HepG2 (cell line): ENCODE measurements around the gene COQ8A. TPM values are rescaled to one million over a fixed set of nuclear protein-coding genes. Genes with fewer than 3 reads are reported as not detected.

ENCODE experiments used
- ATAC-seq: fragments of 200-7000 bp; cut with Tn5 transposase; 3 replicates; pipeline ENCODE4 v1.9.1; 2020; ENCODE audit warnings: mild to moderate bottlenecking, moderate library complexity
- BruUV-seq: library from RNA; stranded (reverse); fragments of 400-500 nt; replicated peaks from 2 replicates; lab custom pipeline; 2021; lab: Mats Ljungman, UMichigan
- CTCF ChIA-PET: fragments of 300-600 bp; formaldehyde crosslinking; extraction: SDS; loops from one replicate; lab custom pipeline; 2021; ENCODE audit warnings: low total read pairs, inconsistent platforms, low intra/inter-chr PET ratio; lab: Yijun Ruan, JAX
- POLR2A ChIA-PET: fragments of 350-600 bp; sonication (Branson Sonifier 250); formaldehyde crosslinking; loops from one replicate; lab custom pipeline; 2020; ENCODE audit warnings: antibody characterized with exemption, inconsistent platforms; lab: Yijun Ruan, JAX
- DNase-seq: peaks from one replicate; pipeline ENCODE4 v3.0.0-alpha.2; 2015; ENCODE audit warnings: low spot score
- FAIRE-seq: peaks from 3 replicates; lab custom pipeline; 2011; peaks lifted over from hg19 to GRCh38; lab: Jason Lieb, UNC
- H2AFZ ChIP-seq: one replicate; pipeline ENCODE4 v1.6.1; 2011; ENCODE audit warnings: low read length, inconsistent platforms
- H3K27ac ChIP-seq: fragments of 300-600 bp; 3 replicates; pipeline ENCODE4 v1.8.0; 2011; ENCODE audit warnings: mixed run types, mild to moderate bottlenecking, mixed read lengths, low read length, inconsistent platforms; ENCODE audit not compliant: insufficient read depth; ENCODE audit errors: extremely low read length
- H3K27me3 ChIP-seq, 2 experiments: fragments of 200-600 bp in 1 of 2; 2 replicates in 1 of 2; 3 replicates in 1 of 2; pipeline versions ENCODE4 v1.6.0 to v1.8.0; 2011; ENCODE audit warnings: low read length in 2 of 2, mild to moderate bottlenecking in 2 of 2, moderate library complexity in 2 of 2, inconsistent platforms in 1 of 2; ENCODE audit not compliant: insufficient read depth in 2 of 2, control insufficient read depth in 1 of 2
- H3K36me3 ChIP-seq, 2 experiments: fragments of 200-600 bp in 1 of 2; replicated peaks in 1 of 2; 2 replicates in 1 of 2; 3 replicates in 1 of 2; pipeline versions ENCODE4 v1.5.1 to v1.8.0; 2011; ENCODE audit warnings: low read length in 2 of 2, inconsistent platforms in 1 of 2; ENCODE audit not compliant: insufficient read depth in 2 of 2, control insufficient read depth in 1 of 2
- H3K4me1 ChIP-seq: 2 replicates; pipeline ENCODE4 v1.5.1; 2012; ENCODE audit warnings: low read length, inconsistent platforms; ENCODE audit not compliant: insufficient read depth
- H3K4me2 ChIP-seq: 2 replicates; pipeline ENCODE4 v1.6.0; 2011; ENCODE audit warnings: low read depth, low read length, inconsistent platforms
- H3K4me3 ChIP-seq, 3 experiments: fragments of 200-600 bp in 1 of 3; sonication (generic), shearing (Covaris generic) in 1 of 3; replicated peaks in 1 of 3; 2 replicates each; pipeline ENCODE4 v1.5.1; 2011 to 2016; ENCODE audit warnings: low read length in 3 of 3, inconsistent platforms in 2 of 3, low read depth in 2 of 3, mild to moderate bottlenecking in 2 of 3, control low read depth in 1 of 3, mixed read lengths in 1 of 3; ENCODE audit not compliant: insufficient read depth in 1 of 3
- H3K79me2 ChIP-seq: one replicate; pipeline ENCODE4 v1.6.1; 2011; ENCODE audit warnings: low read length, inconsistent platforms; ENCODE audit not compliant: insufficient read depth
- H3K9ac ChIP-seq: 2 replicates; pipeline ENCODE4 v1.6.0; 2011; ENCODE audit warnings: mild to moderate bottlenecking, low read depth, low read length, inconsistent platforms; ENCODE audit not compliant: insufficient read depth
- H3K9me3 ChIP-seq: 2 replicates; pipeline ENCODE4 v1.5.1; 2012; ENCODE audit warnings: mild to moderate bottlenecking, low read length
- H4K20me1 ChIP-seq: 2 replicates; pipeline ENCODE4 v1.6.0; 2011; ENCODE audit warnings: inconsistent platforms, mild to moderate bottlenecking, low read length, moderate library complexity; ENCODE audit not compliant: insufficient read depth
- MLLT10 ChIP-seq: sonication (generic); formaldehyde crosslinking; IDR thresholded peaks from 2 replicates; pipeline ENCODE4 v1.4.0; 2020; ENCODE audit warnings: missing genetic modification reagents
- PAWR ChIP-seq: sonication (generic); formaldehyde crosslinking; IDR thresholded peaks from 2 replicates; pipeline ENCODE4 v1.4.0; 2020; ENCODE audit warnings: missing genetic modification reagents, mild to moderate bottlenecking, borderline replicate concordance
- SRSF4 ChIP-seq: fragments of 200-400 bp; formaldehyde crosslinking; IDR thresholded peaks from one replicate; pipeline ENCODE4 v1.6.1; 2018; ENCODE audit warnings: mild to moderate bottlenecking, low read depth, low read length, moderate library complexity; ENCODE audit not compliant: poor library complexity, severe bottlenecking
- TGIF2 ChIP-seq: IDR thresholded peaks from 2 replicates; pipeline ENCODE4 v1.6.1; 2016; ENCODE audit warnings: control low read depth, missing compliant biosample characterization
- TMF1 ChIP-seq: sonication (generic); formaldehyde crosslinking; IDR thresholded peaks from 2 replicates; pipeline ENCODE4 v1.8.1; 2022; ENCODE audit warnings: low read depth, missing genetic modification reagents
- ZNF160 ChIP-seq: sonication (generic); formaldehyde crosslinking; IDR thresholded peaks from 2 replicates; pipeline ENCODE4 v1.8.0; 2022; ENCODE audit warnings: mild to moderate bottlenecking, inconsistent platforms, missing genetic modification reagents
- ZNF451 ChIP-seq: sonication (generic); formaldehyde crosslinking; IDR thresholded peaks from 2 replicates; pipeline ENCODE4 v1.5.0; 2020; ENCODE audit warnings: mild to moderate bottlenecking, missing genetic modification reagents
- ZNF558 ChIP-seq: sonication (generic); formaldehyde crosslinking; IDR thresholded peaks from 2 replicates; pipeline ENCODE4 v1.9.0; 2022; ENCODE audit warnings: mild to moderate bottlenecking, missing genetic modification reagents, borderline replicate concordance
- ZNF709 ChIP-seq: sonication (generic); formaldehyde crosslinking; IDR thresholded peaks from 2 replicates; pipeline ENCODE4 v1.5.0; 2020; ENCODE audit warnings: mild to moderate bottlenecking, missing genetic modification reagents
- ZNF749 ChIP-seq: sonication (generic); formaldehyde crosslinking; IDR thresholded peaks from 2 replicates; pipeline ENCODE4 v1.8.0; 2022; ENCODE audit warnings: mild to moderate bottlenecking, missing genetic modification reagents, moderate library complexity, borderline replicate concordance
- ZNF766 ChIP-seq: sonication (generic); formaldehyde crosslinking; IDR thresholded peaks from 2 replicates; pipeline ENCODE4 v1.5.0; 2020; ENCODE audit warnings: missing genetic modification reagents, borderline replicate concordance
- ZNF773 ChIP-seq: sonication (generic); formaldehyde crosslinking; IDR thresholded peaks from 2 replicates; pipeline ENCODE4 v1.4.0; 2020; ENCODE audit warnings: missing genetic modification reagents, borderline replicate concordance
- WGBS: methylation state at CpG from one replicate; pipeline ENCODE4 v1.1.6; 2017; ENCODE audit warnings: low lambda C conversion rate; 5-methylcytosine and 5-hydroxymethylcytosine counted together
- in situ Hi-C: cut with HindIII; loops from 2 replicates; pipeline ENCODE4 v1.10.0; 2017; ENCODE audit warnings: low pct_unique_long_range_greater_than_20kb; ENCODE audit not compliant: extremely low pct_ligation_motif_present
- intact Hi-C: fragments of 100-400 bp; cut with micrococcal nuclease; formaldehyde crosslinking; loops from one replicate; pipeline ENCODE4 v1.10.0; 2022; ENCODE audit not compliant: unreplicated experiment
- polyA plus RNA-seq, 8 experiments: library from polyadenylated mRNA; depleted of rRNA in 3 of 8; stranded (reverse) in 7 of 8; unstranded in 1 of 8; fragments of >200 nt; fragmentation: Illumina TruSeq in 4 of 8; extraction: Trizol in 4 of 8; gene quantifications; 2 replicates each; pipeline versions ENCODE4 v1.2.1 to v1.2.3, GENCODE V29; 2011 to 2016; ENCODE audit warnings: low read depth in 4 of 8, missing spikeins in 1 of 8, mixed read lengths in 1 of 8; ENCODE audit not compliant: insufficient read depth in 1 of 8
- total RNA-seq, 5 experiments: library from RNA; depleted of rRNA; stranded (reverse); fragments of >200 nt; fragmentation: Illumina TruSeq; extraction: Trizol; gene quantifications; 2 replicates each; pipeline ENCODE4 v1.2.3, GENCODE V29; 2016; ENCODE audit warnings: low read depth in 1 of 5
- TF ChIP-seq, protein P1 (sequence below): fragments of 450-650 bp; IDR thresholded peaks from 2 replicates; pipeline ENCODE4 v1.6.1; 2017
- TF ChIP-seq, protein P2 (sequence below): IDR thresholded peaks from 2 replicates; pipeline ENCODE4 v1.6.1; 2016; ENCODE audit warnings: low read depth, borderline replicate concordance

COQ8A gene
- total and polyA plus RNA-seq, 2 of the 13 experiments (the other 11 are each of a cell fraction or from before 2014, with no cell fraction given): 60.4 to 88.7 TPM

DNA sequence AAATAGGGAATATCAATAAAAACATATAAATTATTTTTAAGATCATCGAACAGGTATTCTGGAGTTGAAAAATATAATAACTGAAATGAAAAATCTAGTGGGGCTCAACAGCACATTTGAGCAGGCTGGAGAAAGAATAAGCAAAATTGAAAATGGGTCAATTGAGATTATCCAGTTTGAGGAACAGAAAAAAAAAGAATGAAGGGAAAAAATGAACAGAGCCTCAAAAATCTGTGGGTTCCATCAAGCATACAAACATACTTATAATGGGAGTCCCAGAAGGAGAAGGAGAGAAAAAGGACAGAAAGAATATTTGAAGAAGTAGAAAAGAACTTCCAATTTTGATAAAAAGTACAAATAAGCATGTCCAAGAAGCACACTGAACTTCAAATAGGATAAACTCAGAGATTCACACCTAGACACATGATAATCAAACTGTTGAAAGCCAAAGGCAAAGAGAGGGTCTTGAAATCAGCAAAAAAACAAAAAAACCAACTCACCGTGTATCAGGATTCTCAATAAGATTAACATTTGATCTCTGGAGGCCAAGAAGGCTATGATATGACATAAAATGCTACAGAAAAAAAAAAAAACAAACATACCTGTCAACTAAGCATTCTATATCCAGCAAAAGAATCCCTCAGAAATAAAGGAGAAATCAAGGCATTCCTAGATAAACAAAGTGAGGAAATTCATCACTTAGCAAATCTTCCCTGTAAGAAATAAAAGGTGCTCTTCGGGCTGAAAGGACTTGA, 5.4 kb upstream of the COQ8A start:
- no peak overlapping the region for H3K9ac ChIP-seq
- ChIA-PET POLR2A (no interaction called here), CTCF (no interaction called here)
- no peak overlapping the region for H3K4me3 ChIP-seq
- no peak overlapping the region for H3K4me2 ChIP-seq
- BruUV-seq: no TSS peak
- H3K4me1 ChIP-seq: peaks cover 17% of the 10 kb centered on the region
- intact Hi-C loops: loop anchor here (10.0 kb wide), 1 partner anchor 1150 kb away; the partner anchor contains the start of gene ARF1
- peaks cover 14% of the 10 kb centered on the region for H3K9me3 ChIP-seq
- no peaks in the 10 kb centered on the region for H3K36me3 ChIP-seq
- TF ChIP-seq ZNF709 (CRISPR knock-in tag) (peak; percentile 95; the same call in 1 of the 2 replicates), ZNF773 (CRISPR knock-in tag) (no peak), ZNF160 (peak; percentile 98), PAWR (CRISPR knock-in tag) (no peak), TGIF2 (CRISPR knock-in tag) (no peak)
- DNase-seq: no peak
- no peak overlapping the region for H2AFZ ChIP-seq
- WGBS: 94% methylated on average over 3 of the region's 3 CpGs
- no peaks in the 10 kb centered on the region for H3K79me2 ChIP-seq
- ATAC-seq: no peak
- no peak for FAIRE-seq
- H3K27me3 ChIP-seq: no peaks in the 10 kb centered on the region
- H4K20me1 ChIP-seq: no peaks in the 10 kb centered on the region
- in situ Hi-C loops: no loop called here
- H3K27ac ChIP-seq: no peak overlapping the region

DNA sequence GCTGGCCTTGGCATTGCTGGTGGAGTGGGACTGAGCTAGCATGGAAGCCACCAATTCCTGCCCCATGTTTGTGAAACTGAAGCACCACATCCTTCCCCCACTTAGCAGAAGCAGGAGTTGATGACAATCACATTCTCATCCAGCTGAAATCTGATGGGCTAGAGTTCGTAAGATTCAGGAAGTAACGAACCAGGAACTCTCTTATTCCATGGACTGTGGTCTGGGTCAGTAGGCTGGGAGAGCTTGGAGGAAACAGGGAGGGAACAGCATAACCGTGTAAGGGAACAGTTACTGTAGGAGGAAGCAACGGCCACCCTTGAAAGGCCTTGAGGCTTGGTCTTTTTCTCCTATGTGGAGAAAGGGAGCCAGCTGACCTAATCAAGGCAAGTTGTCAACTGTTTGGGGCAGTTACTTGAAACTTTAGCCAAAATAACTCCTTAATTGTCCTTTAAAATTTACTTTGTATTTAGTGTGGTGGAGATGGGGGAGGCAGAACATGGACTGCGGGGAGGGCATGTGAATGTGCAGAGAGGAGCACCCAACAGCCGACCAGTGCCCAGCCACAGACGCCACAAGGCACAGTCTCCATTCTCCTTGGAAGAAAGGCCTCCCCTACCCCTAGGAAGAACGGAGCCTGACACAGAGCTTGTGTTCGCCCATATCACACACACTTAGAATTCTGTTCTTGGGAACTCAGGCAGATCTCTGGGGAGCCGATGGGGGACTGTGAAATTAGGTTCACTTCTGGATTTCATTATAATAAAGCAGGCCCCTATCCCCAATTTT, 2.0 kb upstream of the COQ8A start:
- DNase-seq: no peak
- CTCF ChIA-PET: no interaction called here
- FAIRE-seq: no peak
- no TSS peak for BruUV-seq
- Histone ChIP-seq H3K79me2 (peaks cover 30% of the 10 kb centered on the region), H3K9me3 (peaks cover 14% of the 10 kb centered on the region), H3K4me3 (no peak overlapping the region), H3K27ac (peak overlapping the region; percentile 97), H3K4me1 (peaks cover 43% of the 10 kb centered on the region), H3K36me3 (no peaks in the 10 kb centered on the region), H3K9ac (0 out of 2 replicates have a peak overlapping the region, but pooled peaks have one; percentile 9), H3K4me2 (peak overlapping the region; percentile 96; the same call in 1 of the 2 replicates), H2AFZ (peak overlapping the region; percentile 82), H4K20me1 (peaks cover under 1% of the 10 kb centered on the region; the same call in 1 of the 2 replicates), H3K27me3 (no peaks in the 10 kb centered on the region; a peak in 1 of 5 replicates)
- in situ Hi-C loops (no loop called here), intact Hi-C loops (loop anchor here (10.0 kb wide), 1 partner anchor 1147 kb away; the partner anchor contains the start of gene ARF1)
- 95% methylated on average over 9 of the region's 10 CpGs for WGBS
- ATAC-seq: no peak
- POLR2A ChIA-PET: interaction anchor here (0.9 to 3.2 kb wide), 4 partner anchors 17 to 129 kb away, joined by 4 to 35 read pairs (median 17); no protein-coding TSS in a partner anchor
- TF ChIP-seq ZNF558 (CRISPR knock-in tag): no peak
- no peak for TF ChIP-seq TMF1 (CRISPR knock-in tag)
- TF ChIP-seq, protein P1, sequence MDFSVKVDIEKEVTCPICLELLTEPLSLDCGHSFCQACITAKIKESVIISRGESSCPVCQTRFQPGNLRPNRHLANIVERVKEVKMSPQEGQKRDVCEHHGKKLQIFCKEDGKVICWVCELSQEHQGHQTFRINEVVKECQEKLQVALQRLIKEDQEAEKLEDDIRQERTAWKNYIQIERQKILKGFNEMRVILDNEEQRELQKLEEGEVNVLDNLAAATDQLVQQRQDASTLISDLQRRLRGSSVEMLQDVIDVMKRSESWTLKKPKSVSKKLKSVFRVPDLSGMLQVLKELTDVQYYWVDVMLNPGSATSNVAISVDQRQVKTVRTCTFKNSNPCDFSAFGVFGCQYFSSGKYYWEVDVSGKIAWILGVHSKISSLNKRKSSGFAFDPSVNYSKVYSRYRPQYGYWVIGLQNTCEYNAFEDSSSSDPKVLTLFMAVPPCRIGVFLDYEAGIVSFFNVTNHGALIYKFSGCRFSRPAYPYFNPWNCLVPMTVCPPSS: no peak
- TF ChIP-seq, protein P2, sequence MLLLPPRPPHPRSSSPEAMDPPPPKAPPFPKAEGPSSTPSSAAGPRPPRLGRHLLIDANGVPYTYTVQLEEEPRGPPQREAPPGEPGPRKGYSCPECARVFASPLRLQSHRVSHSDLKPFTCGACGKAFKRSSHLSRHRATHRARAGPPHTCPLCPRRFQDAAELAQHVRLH (CRISPR knock-in tag): no peak
- no peak for TF ChIP-seq SRSF4
- no peak for TF ChIP-seq MLLT10 (CRISPR knock-in tag)
- TF ChIP-seq ZNF451 (CRISPR knock-in tag): no peak
- TF ChIP-seq ZNF749 (CRISPR knock-in tag): no peak
- TF ChIP-seq ZNF766: no peak
